ENCODE data around the gene MTARC2. TPM values are rescaled to one million over a fixed set of nuclear protein-coding genes. Genes with fewer than 3 reads are reported as not detected.

The MTARC2 gene
- total and polyA plus RNA-seq, 2 donors from 2014 or later = 28.6 to 95.2 TPM

DNA sequence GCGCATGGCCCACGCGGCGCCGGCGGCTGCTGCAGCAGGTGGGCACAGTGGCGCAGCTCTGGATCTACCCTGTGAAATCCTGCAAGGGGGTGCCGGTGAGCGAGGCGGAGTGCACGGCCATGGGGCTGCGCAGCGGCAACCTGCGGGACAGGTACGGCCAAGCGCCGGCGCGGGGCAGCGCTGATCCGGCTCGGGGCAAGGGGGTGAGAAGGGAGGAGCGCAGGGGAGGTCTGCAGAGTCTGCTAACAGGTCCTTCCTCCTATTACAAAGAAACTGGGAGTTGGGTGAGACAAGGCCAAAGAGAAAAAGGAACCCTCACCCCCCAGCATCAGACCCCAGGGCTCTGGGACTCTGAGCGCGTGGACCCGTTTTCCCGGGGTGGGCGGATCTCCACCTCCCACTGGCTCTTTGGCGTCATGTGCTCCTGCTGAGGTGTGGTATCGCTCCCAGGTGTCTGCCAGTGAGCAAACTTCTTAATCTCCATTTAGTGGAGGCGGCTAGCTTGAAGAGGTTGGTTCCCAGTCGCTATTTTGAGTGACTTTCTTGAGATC lies 39.0 kb downstream of the MTARC2 start:
- Histone ChIP-seq H3K9ac (ENCODE audit: low read length in 3 of 3) (peak overlapping the region in 2 of 3 donors; percentile 20 to 53), H3K4me1 (ENCODE audit: control insufficient read depth in 2 of 3, insufficient read depth in 2 of 3, low read depth in 1 of 3, low read length in 3 of 3) (peaks cover 0 to 14% (median 0%) of the 10 kb centered on the region in 3 donors), H3K27me3 (ENCODE audit: control insufficient read depth, insufficient read depth, low read length) (no peaks in the 10 kb centered on the region), H3K4me3 (ENCODE audit: low read length in 3 of 3) (peak overlapping the region; percentile 44 to 64 (median 55)), H3K36me3 (ENCODE audit: control insufficient read depth in 2 of 3, insufficient read depth in 3 of 3, low read length in 3 of 3) (peaks cover 0 to 20% (median 7%) of the 10 kb centered on the region in 3 donors), H3K9me3 (ENCODE audit: control insufficient read depth in 2 of 3, insufficient read depth in 1 of 3, low read length in 3 of 3) (no peaks in the 10 kb centered on the region), H3K27ac (ENCODE audit: low read depth in 2 of 2, low read length in 2 of 2) (peak overlapping the region; percentile 58 to 65)
- TF ChIP-seq CTCF (IDR thresholded peaks at IDR 0.05; ENCODE audit: borderline replicate concordance, extremely low read depth, insufficient read depth) = no peak
- peak; percentile 76 to 84 (median 81) for DNase-seq
- intact Hi-C loops (cut with DNase I) = no loop called here
- FAIRE-seq = no peak

DNA sequence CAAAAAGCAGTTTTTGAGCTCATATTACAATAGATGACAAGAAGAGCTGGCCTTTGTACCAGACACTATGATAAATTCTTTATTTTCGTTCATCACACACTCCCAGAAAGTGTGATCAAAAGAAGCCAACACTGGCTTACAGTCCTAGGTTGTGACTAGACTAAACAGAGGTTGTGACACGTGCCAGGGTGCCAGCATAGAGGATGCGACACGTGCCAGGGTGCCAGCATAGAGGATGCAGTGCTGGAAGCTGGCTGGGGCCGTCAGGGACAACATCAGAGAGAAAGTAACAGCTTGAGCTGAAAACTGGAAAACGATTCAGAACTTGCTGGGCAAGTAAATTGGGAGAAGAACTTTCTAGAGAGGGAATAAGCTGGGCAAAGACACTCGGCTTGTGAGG lies 40.8 kb downstream of the MTARC2 start:
- H3K27ac ChIP-seq (ENCODE audit: low read depth in 2 of 2, low read length in 2 of 2) = no peak overlapping the region
- DNase-seq (no peak), FAIRE-seq (no peak)
- peaks cover 0 to 5% (median 0%) of the 10 kb centered on the region in 3 donors for H3K36me3 ChIP-seq (ENCODE audit: control insufficient read depth in 2 of 3, insufficient read depth in 3 of 3, low read length in 3 of 3)
- H3K27me3 ChIP-seq (ENCODE audit: control insufficient read depth, insufficient read depth, low read length) = no peaks in the 10 kb centered on the region
- no peak overlapping the region for H3K9ac ChIP-seq (ENCODE audit: low read length in 3 of 3)
- H3K4me3 ChIP-seq (ENCODE audit: low read length in 3 of 3) = no peak overlapping the region
- intact Hi-C loops (cut with DNase I) = no loop called here
- H3K9me3 ChIP-seq (ENCODE audit: control insufficient read depth in 2 of 3, insufficient read depth in 1 of 3, low read length in 3 of 3) = no peaks in the 10 kb centered on the region
- H3K4me1 ChIP-seq (ENCODE audit: control insufficient read depth in 2 of 3, insufficient read depth in 2 of 3, low read depth in 1 of 3, low read length in 3 of 3) = peaks cover 0 to 14% (median 0%) of the 10 kb centered on the region in 3 donors
- no peak for TF ChIP-seq CTCF (IDR thresholded peaks at IDR 0.05; ENCODE audit: borderline replicate concordance, extremely low read depth, insufficient read depth)

DNA sequence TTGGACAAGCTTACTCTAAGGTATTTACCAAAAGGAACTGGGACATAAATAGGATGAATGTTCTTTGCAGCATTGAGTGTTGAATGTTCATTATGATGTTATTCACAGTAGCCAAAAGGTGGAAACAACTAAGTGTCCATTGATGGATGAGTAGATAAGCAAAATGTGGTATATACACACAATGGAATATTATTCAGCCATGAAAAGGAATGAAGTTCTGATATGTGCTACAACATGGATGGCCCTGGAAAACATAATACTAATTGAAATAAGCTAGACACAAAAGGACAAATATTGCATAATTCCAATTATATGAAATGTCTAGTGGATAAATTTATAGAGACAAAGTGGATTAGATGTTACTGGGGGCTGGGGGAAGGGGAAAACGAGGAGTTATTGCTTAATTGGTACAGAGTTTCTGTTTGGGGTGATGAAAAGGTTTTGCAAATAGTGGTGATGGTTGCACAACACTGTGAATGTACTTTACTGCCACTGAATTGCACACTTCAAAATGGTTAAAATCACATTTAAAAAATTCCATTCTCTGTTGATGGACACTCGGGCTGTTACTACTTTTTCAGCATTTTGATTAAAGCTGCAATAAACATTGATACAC lies 41.5 kb downstream of the MTARC2 start:
- H3K4me1 ChIP-seq (ENCODE audit: control insufficient read depth in 2 of 3, insufficient read depth in 2 of 3, low read depth in 1 of 3, low read length in 3 of 3) = peaks cover 0 to 14% (median 0%) of the 10 kb centered on the region in 3 donors
- H3K4me3 ChIP-seq (ENCODE audit: low read length in 3 of 3) = no peak overlapping the region
- no peaks in the 10 kb centered on the region for H3K27me3 ChIP-seq (ENCODE audit: control insufficient read depth, insufficient read depth, low read length)
- H3K9me3 ChIP-seq (ENCODE audit: control insufficient read depth in 2 of 3, insufficient read depth in 1 of 3, low read length in 3 of 3) = no peaks in the 10 kb centered on the region
- DNase-seq (no peak), FAIRE-seq (no peak)
- no peak overlapping the region for H3K27ac ChIP-seq (ENCODE audit: low read depth in 2 of 2, low read length in 2 of 2)
- intact Hi-C loops (cut with DNase I) = no loop called here
- H3K36me3 ChIP-seq (ENCODE audit: control insufficient read depth in 2 of 3, insufficient read depth in 3 of 3, low read length in 3 of 3) = no peaks in the 10 kb centered on the region
- no peak overlapping the region for H3K9ac ChIP-seq (ENCODE audit: low read length in 3 of 3)
- TF ChIP-seq CTCF (IDR thresholded peaks at IDR 0.05; ENCODE audit: borderline replicate concordance, extremely low read depth, insufficient read depth) = no peak
